K562 (cell line): Measurements from ENCODE around the gene NXPH4. TPM values are rescaled to one million over a fixed set of nuclear protein-coding genes. Genes with fewer than 3 reads are reported as not detected.

Source experiments
- ATAC-seq: fragments of 200-7000 bp; cut with Tn5 transposase; 3 replicates; pipeline ENCODE4 v1.9.1; 2020; ENCODE audit warnings: moderate library complexity
- BruUV-seq: library from RNA; stranded (reverse); fragments of 400-500 nt; replicated peaks from 2 replicates; lab custom pipeline; 2021; lab: Mats Ljungman, UMichigan
- CTCF ChIA-PET: fragments of 300-600 bp; formaldehyde crosslinking; extraction: SDS; loops from one replicate; lab custom pipeline; 2021; ENCODE audit warnings: low intra/inter-chr PET ratio; lab: Yijun Ruan, JAX
- POLR2A ChIA-PET: fragments of 300-600, 350-650 bp; sonication (Branson Sonifier 250); formaldehyde crosslinking; extraction: SDS; loops from one replicate; lab custom pipeline; 2021; ENCODE audit warnings: antibody characterized with exemption, inconsistent platforms; lab: Yijun Ruan, JAX
- DNase-seq, 4 experiments: peaks; one replicate each; pipeline versions ENCODE4 v3.0.0 to v3.0.0-alpha.2; 2011 to 2018; ENCODE audit warnings: low spot score in 3 of 4, mixed read lengths in 3 of 4; ENCODE audit errors: extremely low read depth in 1 of 4
- FAIRE-seq: peaks from 2 replicates; lab custom pipeline; 2011; peaks lifted over from hg19 to GRCh38; lab: Jason Lieb, UNC
- H2AFZ ChIP-seq: 2 replicates; pipeline ENCODE4 v1.6.0; 2011; ENCODE audit warnings: low read depth, low read length, control low read depth, inconsistent platforms
- H3K27ac ChIP-seq: fragments of 200-600 bp; 3 replicates; pipeline ENCODE4 v1.8.0; 2011; ENCODE audit warnings: low read depth, mild to moderate bottlenecking, control low read depth, inconsistent platforms, low read length, moderate library complexity, mixed read lengths; ENCODE audit errors: extremely low read depth
- H3K27me3 ChIP-seq, 2 experiments: fragments of 300-600 bp in 1 of 2; 2 replicates in 1 of 2; 3 replicates in 1 of 2; pipeline versions ENCODE4 v1.6.0 to v1.8.0; 2011; ENCODE audit warnings: inconsistent platforms in 2 of 2, low read length in 2 of 2, mild to moderate bottlenecking in 1 of 2, mixed read lengths in 1 of 2, moderate library complexity in 1 of 2; ENCODE audit not compliant: control insufficient read depth in 2 of 2, insufficient read depth in 2 of 2
- H3K36me3 ChIP-seq: fragments of 300-600 bp; 3 replicates; pipeline ENCODE4 v1.8.0; 2011; ENCODE audit warnings: mild to moderate bottlenecking, low read length, inconsistent platforms; ENCODE audit not compliant: control insufficient read depth, insufficient read depth
- H3K4me1 ChIP-seq, 2 experiments: fragments of 200-600 bp in 1 of 2; replicated peaks in 1 of 2; 2 replicates in 1 of 2; 3 replicates in 1 of 2; pipeline versions ENCODE4 v1.5.1 to v1.8.0; 2011; ENCODE audit warnings: inconsistent platforms in 2 of 2, low read length in 2 of 2, mild to moderate bottlenecking in 1 of 2, mixed read lengths in 1 of 2, moderate library complexity in 1 of 2; ENCODE audit not compliant: control insufficient read depth in 2 of 2, insufficient read depth in 2 of 2
- H3K4me2 ChIP-seq: 2 replicates; pipeline ENCODE4 v1.6.1; 2011; ENCODE audit warnings: low read length, control low read depth, inconsistent platforms, mixed read lengths; ENCODE audit not compliant: insufficient read depth
- H3K4me3 ChIP-seq: fragments of 200-600 bp; sonication (generic), shearing (Covaris generic); 2 replicates; pipeline ENCODE4 v1.5.1; 2016; ENCODE audit warnings: control low read depth, inconsistent platforms
- H3K79me2 ChIP-seq: fragments of 200-600 bp; 3 replicates; pipeline ENCODE4 v1.8.0; 2011; ENCODE audit warnings: low read length, inconsistent platforms; ENCODE audit not compliant: control insufficient read depth, insufficient read depth
- H3K9ac ChIP-seq, 2 experiments: 2 replicates each; pipeline versions ENCODE4 v1.6.0 to v1.6.1; 2011; ENCODE audit warnings: low read depth in 2 of 2, low read length in 2 of 2, control low read depth in 1 of 2, inconsistent platforms in 1 of 2, mild to moderate bottlenecking in 1 of 2, mixed read lengths in 1 of 2; ENCODE audit not compliant: insufficient read depth in 1 of 2
- H3K9me1 ChIP-seq: one replicate; pipeline ENCODE4 v1.6.0; 2011; ENCODE audit warnings: inconsistent platforms, mild to moderate bottlenecking, low read length, moderate library complexity; ENCODE audit not compliant: control insufficient read depth, insufficient read depth
- H3K9me3 ChIP-seq: replicated peaks from 2 replicates; pipeline ENCODE4 v1.5.1; 2011; ENCODE audit warnings: low read depth, low read length, inconsistent platforms; ENCODE audit not compliant: control insufficient read depth, insufficient read depth
- H4K20me1 ChIP-seq: replicated peaks from 2 replicates; pipeline ENCODE4 v1.6.1; 2011; ENCODE audit warnings: low read length, inconsistent platforms, mixed read lengths; ENCODE audit not compliant: control insufficient read depth, insufficient read depth
- ZNF263 ChIP-seq: sonication (generic); formaldehyde crosslinking; IDR thresholded peaks from 2 replicates; pipeline ENCODE4 v1.8.0; 2022; ENCODE audit warnings: mild to moderate bottlenecking, missing genetic modification reagents, borderline replicate concordance
- ZNF668 ChIP-seq: fragments of 250-450 bp; sonication (Bioruptor Pico); IDR thresholded peaks from 2 replicates; pipeline ENCODE4 v1.8.0; 2022; ENCODE audit warnings: mild to moderate bottlenecking, inconsistent platforms
- WGBS: fragments of 100-300 bp; shearing (Covaris generic); methylation state at CpG from one replicate; pipeline ENCODE4 v1.1.6; 2016; ENCODE audit warnings: low coverage, mixed read lengths; ENCODE audit not compliant: insufficient coverage; ENCODE audit errors: missing lambda C conversion rate; 5-methylcytosine and 5-hydroxymethylcytosine counted together
- in situ Hi-C: fragments of 300-500 bp; cut with MboI; formaldehyde crosslinking; loops from 4 replicates; pipeline ENCODE4 v1.15.0; 2018; ENCODE audit warnings: inconsistent platforms, mixed read lengths
- intact Hi-C: fragments of 100-400 bp; cut with micrococcal nuclease; formaldehyde crosslinking; loops from 2 replicates; pipeline ENCODE4 v1.14.2; 2022
- polyA plus RNA-seq, 8 experiments: library from polyadenylated mRNA; depleted of rRNA in 4 of 8; stranded (reverse) in 5 of 8; unstranded in 3 of 8; fragments of >200 nt; fragmentation: Nextera tagmentation in 2 of 8; fragmentation: Illumina TruSeq in 1 of 8; extraction: Ambion mirVana in 2 of 8; extraction: Trizol in 1 of 8; gene quantifications; 2 replicates each; pipeline versions ENCODE4 v1.2.1 to v1.2.3, GENCODE V29; 2011 to 2014; ENCODE audit warnings: inconsistent platforms in 1 of 8, missing spikeins in 1 of 8
- total RNA-seq, 7 experiments: library from RNA; depleted of rRNA in 6 of 7; stranded (reverse); fragments of >200 nt in 6 of 7; fragmentation: Illumina TruSeq in 2 of 7; extraction: Trizol in 2 of 7; gene quantifications; 2 replicates each; pipeline versions ENCODE4 v1.2.1 to v1.2.3, GENCODE V29; 2011 to 2021; ENCODE audit warnings: low replicate concordance in 1 of 7

Gene NXPH4
- total and polyA plus RNA-seq, 9 of the 15 experiments (the other 6 are each of a cell fraction or from before 2014, with no cell fraction given), result 0.49 to 2.7 (median 1.1) TPM; not detected in 4

GRCh38 chr12:57219205-57219992, 2.8 kb downstream of the NXPH4 start:
- no peak overlapping the region for H3K27ac ChIP-seq
- POLR2A ChIA-PET, result interaction anchor here (0.6 to 1.8 kb wide), 3 partner anchors 8 to 22 kb away, joined by 3 to 8 read pairs (median 3); partner anchors contain the start of gene SHMT2
- H3K4me1 ChIP-seq, result peaks cover 14 to 58% of the 10 kb centered on the region in 2 experiments
- no peak for DNase-seq
- no peak overlapping the region for H3K4me2 ChIP-seq
- ATAC-seq, result no peak
- intact Hi-C loops, result no loop called here
- H3K27me3 ChIP-seq, result peaks cover 42 to 68% of the 10 kb centered on the region in 2 experiments
- BruUV-seq, result no TSS peak
- no peak for FAIRE-seq
- H3K4me3 ChIP-seq, result no peak overlapping the region
- WGBS, result 9% methylated on average over 13 of the region's 14 CpGs
- H4K20me1 ChIP-seq, result peaks cover 8% of the 10 kb centered on the region; the same call in 1 of the 2 replicates
- CTCF ChIA-PET, result no interaction called here
- TF ChIP-seq ZNF263 (CRISPR knock-in tag) (0 out of 2 replicates have a peak, but pooled peaks have one; percentile 1), ZNF668 (CRISPR knock-in tag) (no peak)
- no peaks in the 10 kb centered on the region for H3K9me3 ChIP-seq
- no peak overlapping the region for H3K9ac ChIP-seq
- no peak overlapping the region for H2AFZ ChIP-seq
- in situ Hi-C loops, result no loop called here
- H3K79me2 ChIP-seq, result no peaks in the 10 kb centered on the region
- H3K36me3 ChIP-seq, result no peaks in the 10 kb centered on the region
- peaks cover 3% of the 10 kb centered on the region for H3K9me1 ChIP-seq
